ENCODE data around the gene PTPRG.

The PTPRG gene

GRCh38 chr3:61541694-61542093 lies 19.7 kb upstream of the PTPRG start:
- no peak for TF ChIP-seq CEBPB (IDR thresholded peaks at IDR 0.05)
- no peak for TF ChIP-seq EP300 (IDR thresholded peaks at IDR 0.05; ENCODE audit: borderline replicate concordance)
- no peak for TF ChIP-seq RAD21 (IDR thresholded peaks at IDR 0.05; ENCODE audit: low read depth)
- no peak for TF ChIP-seq MAX (IDR thresholded peaks at IDR 0.05)

GRCh38 chr3:61545716-61546115 lies 15.7 kb upstream of the PTPRG start:
- TF ChIP-seq EGR1 (IDR thresholded peaks at IDR 0.05) (no peak), TCF12 (IDR thresholded peaks at IDR 0.05; ENCODE audit: low read depth) (no peak), CEBPB (IDR thresholded peaks at IDR 0.05) (no peak), ZBTB7A (IDR thresholded peaks at IDR 0.05; ENCODE audit: low read depth) (no peak), YY1 (IDR thresholded peaks at IDR 0.05; ENCODE audit: low read depth) (no peak), CREB1 (IDR thresholded peaks at IDR 0.05; ENCODE audit: low read depth) (no peak), TAF1 (IDR thresholded peaks at IDR 0.05; ENCODE audit: low read depth) (no peak), RAD21 (IDR thresholded peaks at IDR 0.05; ENCODE audit: low read depth) (no peak), FOXM1 (IDR thresholded peaks at IDR 0.05; ENCODE audit: borderline replicate concordance, low read depth) (no peak)

GRCh38 chr3:61547625-61548024 lies 13.7 kb upstream of the PTPRG start:
- TF ChIP-seq CEBPB (IDR thresholded peaks at IDR 0.05) (no peak), NFIC (IDR thresholded peaks at IDR 0.05) (peak; percentile 35; the same call in 1 of the 2 replicates), TCF12 (IDR thresholded peaks at IDR 0.05; ENCODE audit: low read depth) (no peak), EP300 (IDR thresholded peaks at IDR 0.05; ENCODE audit: borderline replicate concordance) (no peak), TAF1 (IDR thresholded peaks at IDR 0.05; ENCODE audit: low read depth) (no peak)

- TF ChIP-seq EP300 (IDR thresholded peaks at IDR 0.05; ENCODE audit: borderline replicate concordance) (no peak), ZBTB7A (IDR thresholded peaks at IDR 0.05; ENCODE audit: low read depth) (no peak), TCF12 (IDR thresholded peaks at IDR 0.05; ENCODE audit: low read depth) (no peak), NFIC (IDR thresholded peaks at IDR 0.05) (no peak), CREB1 (IDR thresholded peaks at IDR 0.05; ENCODE audit: low read depth) (no peak), REST (IDR thresholded peaks at IDR 0.05; ENCODE audit: low read depth) (no peak), YY1 (IDR thresholded peaks at IDR 0.05; ENCODE audit: low read depth) (no peak), MAX (IDR thresholded peaks at IDR 0.05) (no peak), FOXM1 (IDR thresholded peaks at IDR 0.05; ENCODE audit: borderline replicate concordance, low read depth) (no peak), CEBPB (IDR thresholded peaks at IDR 0.05) (no peak), EGR1 (IDR thresholded peaks at IDR 0.05) (no peak), USF1 (IDR thresholded peaks at IDR 0.05) (no peak), TAF1 (IDR thresholded peaks at IDR 0.05; ENCODE audit: low read depth) (no peak), RAD21 (IDR thresholded peaks at IDR 0.05; ENCODE audit: low read depth) (no peak), TEAD4 (IDR thresholded peaks at IDR 0.05) (no peak)
Observed at GRCh38 chr3:61559136-61559731, 2.1 kb upstream of the PTPRG start.

GRCh38 chr3:61560517-61561373 lies 626 bp upstream of the PTPRG start:
- TF ChIP-seq MAX (IDR thresholded peaks at IDR 0.05) (peak; percentile 21; the same call in 1 of the 2 replicates), FOXM1 (IDR thresholded peaks at IDR 0.05; ENCODE audit: borderline replicate concordance, low read depth) (no peak), TEAD4 (IDR thresholded peaks at IDR 0.05) (peak; percentile 20; the same call in 1 of the 2 replicates), NFIC (IDR thresholded peaks at IDR 0.05) (peak; percentile 59), EGR1 (IDR thresholded peaks at IDR 0.05) (no peak), CREB1 (IDR thresholded peaks at IDR 0.05; ENCODE audit: low read depth) (no peak), TCF12 (IDR thresholded peaks at IDR 0.05; ENCODE audit: low read depth) (peak; percentile 76), ZBTB7A (IDR thresholded peaks at IDR 0.05; ENCODE audit: low read depth) (no peak), CEBPB (IDR thresholded peaks at IDR 0.05) (peak; percentile 98), USF1 (IDR thresholded peaks at IDR 0.05) (no peak), RAD21 (IDR thresholded peaks at IDR 0.05; ENCODE audit: low read depth) (peak; percentile 22; the same call in 1 of the 2 replicates), YY1 (IDR thresholded peaks at IDR 0.05; ENCODE audit: low read depth) (0 out of 2 replicates have a peak, but pooled peaks have one; percentile 31), REST (IDR thresholded peaks at IDR 0.05; ENCODE audit: low read depth) (no peak), EP300 (IDR thresholded peaks at IDR 0.05; ENCODE audit: borderline replicate concordance) (peak; percentile 68), TAF1 (IDR thresholded peaks at IDR 0.05; ENCODE audit: low read depth) (no peak; the same call in 1 of the 2 replicates)
